H1 (cell line): ENCODE measurements around the gene TIGD1. TPM values are rescaled to one million over a fixed set of nuclear protein-coding genes. Genes with fewer than 3 reads are reported as not detected.
A peak's percentile ranks its signal among the peaks of the same experiment; 100 is the strongest.

Experiments
- CTCF ChIA-PET: fragments of 300-600 bp; sonication (Branson Sonifier 250); formaldehyde crosslinking; loops from one replicate; lab custom pipeline; 2021; ENCODE audit not compliant: partially characterized antibody; lab: Charles Lee
- POLR2A ChIA-PET: fragments of 300-600 bp; sonication (Branson Sonifier 250); formaldehyde crosslinking; loops from one replicate; lab custom pipeline; 2021; ENCODE audit warnings: inconsistent platforms; ENCODE audit not compliant: partially characterized antibody; lab: Charles Lee
- DNase-seq, 2 experiments: peaks; one replicate each; pipeline versions ENCODE4 v3.0.0 to v3.0.0-alpha.2; 2010 to 2022; ENCODE audit warnings: low spot score in 2 of 2, low read depth in 1 of 2, mixed read lengths in 1 of 2
- FAIRE-seq: peaks from 2 replicates; lab custom pipeline; 2011; peaks lifted over from hg19 to GRCh38; lab: Jason Lieb, UNC
- H2AFZ ChIP-seq: 2 replicates; pipeline ENCODE4 v1.8.1; 2012; ENCODE audit warnings: low read length, inconsistent platforms
- H2AK5ac ChIP-seq: 2 replicates; pipeline ENCODE4 v1.6.1; 2013; ENCODE audit warnings: low read depth, low read length
- H2BK120ac ChIP-seq: replicated peaks from 2 replicates; pipeline ENCODE3; 2013; ENCODE audit warnings: low read depth, low read length, inconsistent platforms
- H2BK12ac ChIP-seq: 2 replicates; pipeline ENCODE4 v1.6.1; 2013; ENCODE audit warnings: low read depth, low read length
- H2BK15ac ChIP-seq: 2 replicates; pipeline ENCODE4 v1.6.1; 2013; ENCODE audit warnings: low read length
- H2BK20ac ChIP-seq: 2 replicates; pipeline ENCODE4 v1.6.1; 2013; ENCODE audit warnings: low read length
- H2BK5ac ChIP-seq: 2 replicates; pipeline ENCODE4 v1.6.1; 2013; ENCODE audit warnings: low read depth, low read length
- H3K14ac ChIP-seq: 2 replicates; pipeline ENCODE4 v1.6.1; 2013; ENCODE audit warnings: inconsistent platforms; ENCODE audit not compliant: insufficient read length
- H3K18ac ChIP-seq: 2 replicates; pipeline ENCODE4 v1.6.1; 2013; ENCODE audit warnings: low read length; ENCODE audit errors: extremely low read depth
- H3K23ac ChIP-seq: 2 replicates; pipeline ENCODE4 v1.6.1; 2013; ENCODE audit warnings: inconsistent platforms; ENCODE audit not compliant: insufficient read length
- H3K23me2 ChIP-seq: 2 replicates; pipeline ENCODE4 v1.6.1; 2013; ENCODE audit warnings: low read depth, low read length
- H3K27ac ChIP-seq: 2 replicates; pipeline ENCODE4 v1.6.1; 2011; ENCODE audit warnings: low read depth, low read length, inconsistent platforms
- H3K27me3 ChIP-seq, 4 experiments: replicated peaks in 1 of 4; 1 replicate in 1 of 4; 2 replicates in 3 of 4; pipeline versions ENCODE4 v1.6.1 to v1.8.1; 2011 to 2013; ENCODE audit warnings: low read length in 3 of 4, mild to moderate bottlenecking in 3 of 4, inconsistent platforms in 2 of 4, mixed read lengths in 2 of 4, moderate library complexity in 1 of 4; ENCODE audit not compliant: control insufficient read depth in 3 of 4, insufficient read depth in 3 of 4; ENCODE audit errors: extremely low read depth in 1 of 4
- H3K36me3 ChIP-seq, 4 experiments: 2 replicates each; pipeline versions ENCODE4 v1.6.1 to v1.8.1; 2011 to 2013; ENCODE audit warnings: mild to moderate bottlenecking in 4 of 4, low read length in 3 of 4, moderate library complexity in 2 of 4, control low read depth in 1 of 4, inconsistent platforms in 1 of 4; ENCODE audit not compliant: insufficient read depth in 4 of 4, control insufficient read depth in 2 of 4
- H3K4ac ChIP-seq: replicated peaks from 2 replicates; pipeline ENCODE3; 2013; ENCODE audit warnings: low read length, low read depth, mixed read lengths, inconsistent platforms; ENCODE audit not compliant: insufficient read length
- H3K4me1 ChIP-seq, 4 experiments: replicated peaks in 1 of 4; 1 replicate in 1 of 4; 2 replicates in 3 of 4; pipeline versions ENCODE4 v1.6.1 to v1.8.1; 2011 to 2013; ENCODE audit warnings: low read length in 3 of 4, inconsistent platforms in 2 of 4, mixed read lengths in 1 of 4; ENCODE audit not compliant: insufficient read depth in 4 of 4, control insufficient read depth in 3 of 4
- H3K4me2 ChIP-seq, 2 experiments: 2 replicates each; pipeline versions ENCODE4 v1.6.1 to v1.8.1; 2011 to 2013; ENCODE audit warnings: low read depth in 2 of 2, low read length in 2 of 2, control low read depth in 1 of 2, inconsistent platforms in 1 of 2, mild to moderate bottlenecking in 1 of 2; ENCODE audit not compliant: insufficient read depth in 1 of 2
- H3K4me3 ChIP-seq, 4 experiments: fragments of 200-600, 300-600 bp in 1 of 4; sonication (generic), shearing (Covaris generic), sonication (Bioruptor Twin) in 1 of 4; 2 replicates each; pipeline versions ENCODE4 v1.5.1 to v1.8.1; 2011 to 2016; ENCODE audit warnings: low read length in 4 of 4, low read depth in 3 of 4, control low read depth in 2 of 4, inconsistent platforms in 2 of 4, mild to moderate bottlenecking in 2 of 4, mixed read lengths in 1 of 4, moderate library complexity in 1 of 4; ENCODE audit not compliant: insufficient read depth in 2 of 4; ENCODE audit errors: extremely low read depth in 1 of 4
- H3K56ac ChIP-seq: replicated peaks from 2 replicates; pipeline ENCODE3; 2013; ENCODE audit warnings: low read depth, mild to moderate bottlenecking, mixed read lengths, low read length, inconsistent platforms; ENCODE audit not compliant: insufficient read length
- H3K79me1 ChIP-seq: 2 replicates; pipeline ENCODE4 v1.6.1; 2013; ENCODE audit warnings: low read depth, low read length, control low read depth
- H3K79me2 ChIP-seq, 2 experiments: 2 replicates each; pipeline versions ENCODE4 v1.6.1 to v1.8.1; 2012 to 2013; ENCODE audit warnings: low read length in 2 of 2, mild to moderate bottlenecking in 2 of 2, inconsistent platforms in 1 of 2; ENCODE audit not compliant: insufficient read depth in 2 of 2, control insufficient read depth in 1 of 2
- H3K9ac ChIP-seq, 4 experiments: replicated peaks in 1 of 4; 1 replicate in 1 of 4; 2 replicates in 3 of 4; pipeline versions ENCODE4 v1.6.1 to v1.8.1; 2011 to 2013; ENCODE audit warnings: low read depth in 3 of 4, low read length in 3 of 4, control low read depth in 2 of 4, mild to moderate bottlenecking in 2 of 4, moderate library complexity in 2 of 4, inconsistent platforms in 1 of 4; ENCODE audit errors: extremely low read depth in 1 of 4
- H3K9me3 ChIP-seq, 2 experiments: 2 replicates each; pipeline versions ENCODE4 v1.6.1 to v1.8.1; 2012 to 2013; ENCODE audit warnings: mild to moderate bottlenecking in 2 of 2, moderate library complexity in 2 of 2, control low read depth in 1 of 2, inconsistent platforms in 1 of 2, low read depth in 1 of 2, low read length in 1 of 2, mixed read lengths in 1 of 2; ENCODE audit not compliant: insufficient read depth in 2 of 2
- H4K20me1 ChIP-seq, 2 experiments: replicated peaks in 1 of 2; 2 replicates each; pipeline versions ENCODE3 to v1.8.1; 2011 to 2013; ENCODE audit warnings: inconsistent platforms in 2 of 2, low read length in 2 of 2, mild to moderate bottlenecking in 1 of 2; ENCODE audit not compliant: insufficient read depth in 2 of 2, control insufficient read depth in 1 of 2
- H4K5ac ChIP-seq: 2 replicates; pipeline ENCODE4 v1.6.1; 2013; ENCODE audit warnings: low read length, low read depth, mixed read lengths, inconsistent platforms; ENCODE audit not compliant: insufficient read length
- H4K8ac ChIP-seq: 2 replicates; pipeline ENCODE4 v1.8.0; 2013; ENCODE audit warnings: mild to moderate bottlenecking, moderate library complexity, low read length, inconsistent platforms; ENCODE audit not compliant: insufficient read depth; ENCODE audit errors: extremely low read depth
- H4K91ac ChIP-seq: replicated peaks from 2 replicates; pipeline ENCODE3; 2013; ENCODE audit warnings: low read length, mixed read lengths, inconsistent platforms; ENCODE audit not compliant: insufficient read length
- ASH2L ChIP-seq: fragments of 200-600, 300-600 bp; sonication (generic); IDR thresholded peaks from one replicate; pipeline ENCODE4 v1.7.1; 2017; ENCODE audit warnings: low read length
- ATF2 ChIP-seq: IDR thresholded peaks from 2 replicates; pipeline ENCODE4 v1.6.1; 2012; ENCODE audit warnings: low read length, inconsistent platforms
- BACH1 ChIP-seq: IDR thresholded peaks from 2 replicates; pipeline ENCODE4 v1.6.1; 2012; ENCODE audit warnings: low read length, improper control_type of control experiment
- CHD2 ChIP-seq: IDR thresholded peaks from 2 replicates; pipeline ENCODE4 v1.6.1; 2012; ENCODE audit warnings: low read length, improper control_type of control experiment
- GABPA ChIP-seq: IDR thresholded peaks from 2 replicates; pipeline ENCODE4 v1.6.1; 2011; ENCODE audit warnings: mild to moderate bottlenecking, low read length, moderate library complexity, borderline replicate concordance; ENCODE audit not compliant: insufficient read depth
- KDM1A ChIP-seq: fragments of 200-600, 300-600 bp; sonication (generic); IDR thresholded peaks from 2 replicates; pipeline ENCODE4 v1.7.1; 2016; ENCODE audit warnings: mild to moderate bottlenecking, low read length, borderline replicate concordance
- NANOG ChIP-seq: IDR thresholded peaks from 2 replicates; pipeline ENCODE4 v1.6.1; 2011; ENCODE audit warnings: low read length, low read depth, mild to moderate bottlenecking, inconsistent platforms; ENCODE audit not compliant: insufficient read depth, poor library complexity, severe bottlenecking
- POLR2A ChIP-seq, 2 experiments: IDR thresholded peaks; 1 replicate in 1 of 2; 2 replicates in 1 of 2; pipeline ENCODE4 v1.6.1; 2011; ENCODE audit warnings: low read depth in 2 of 2, low read length in 2 of 2, mild to moderate bottlenecking in 2 of 2; ENCODE audit errors: control extremely low read depth in 1 of 2
- RAD21 ChIP-seq, 2 experiments: IDR thresholded peaks in 1 of 2; conservative IDR thresholded peaks in 1 of 2; 2 replicates each; pipeline ENCODE4 v1.6.1; 2011; ENCODE audit warnings: low read depth in 2 of 2, low read length in 2 of 2, improper control_type of control experiment in 1 of 2, inconsistent platforms in 1 of 2, mild to moderate bottlenecking in 1 of 2, moderate library complexity in 1 of 2
- SIN3A ChIP-seq, 2 experiments: IDR thresholded peaks in 1 of 2; conservative IDR thresholded peaks in 1 of 2; 2 replicates each; pipeline ENCODE4 v1.6.1; 2011 to 2012; ENCODE audit warnings: low read length in 2 of 2, improper control_type of control experiment in 1 of 2, low read depth in 1 of 2, mild to moderate bottlenecking in 1 of 2
- SP2 ChIP-seq: IDR thresholded peaks from 2 replicates; pipeline ENCODE4 v1.6.1; 2012; ENCODE audit warnings: mild to moderate bottlenecking, low read length, inconsistent platforms
- TEAD4 ChIP-seq: IDR thresholded peaks from 2 replicates; pipeline ENCODE4 v1.6.1; 2012; ENCODE audit warnings: low read depth, low read length, inconsistent platforms, mixed read lengths
- WGBS, 2 experiments: shearing (Covaris generic) in 1 of 2; methylation state at CpG; one replicate each; pipeline versions ENCODE4 v1.1.6 to v1.1.7; 2013 to 2015; ENCODE audit warnings: low lambda C conversion rate in 2 of 2, mixed read lengths in 2 of 2, inconsistent platforms in 1 of 2, low coverage in 1 of 2, missing lambda C conversion rate in 1 of 2; ENCODE audit not compliant: insufficient replicate concordance in 2 of 2, insufficient coverage in 1 of 2, insufficient read length in 1 of 2; ENCODE audit errors: extremely low coverage in 1 of 2, missing lambda C conversion rate in 1 of 2; 5-methylcytosine and 5-hydroxymethylcytosine counted together
- polyA plus RNA-seq, 7 experiments: library from polyadenylated mRNA; depleted of rRNA in 3 of 7; stranded (reverse) in 5 of 7; unstranded in 2 of 7; fragments of >200 nt in 5 of 7; fragments of 200-250 nt in 2 of 7; gene quantifications; 1 replicate in 5 of 7; 2 replicates in 1 of 7; 4 replicates in 1 of 7; pipeline versions ENCODE4 v1.2.1 to v1.2.3, GENCODE V29; 2011 to 2013; ENCODE audit warnings: missing spikeins in 2 of 7, mixed read lengths in 2 of 7
- total RNA-seq: library from RNA; stranded (reverse); fragmentation: NEBNext Ultra II Directional; extraction: Animal tissue kit (Norgen Biotek cat#: 25700); gene quantifications from 2 replicates; pipeline ENCODE4 v1.2.1, GENCODE V29; 2021

The TIGD1 gene
- total and polyA plus RNA-seq, 2 of the 8 experiments (the other 6 are each of a cell fraction or from before 2014, with no cell fraction given): 4.7 to 8.3 TPM

GRCh38 chr2:232504438-232504837 lies 45.9 kb downstream of the TIGD1 start:
- Histone ChIP-seq H3K79me2 (no peaks in the 10 kb centered on the region), H3K9me3 (no peaks in the 10 kb centered on the region), H3K36me3 (no peaks in the 10 kb centered on the region), H3K23ac (no peak overlapping the region), H2BK120ac (no peak overlapping the region), H4K8ac (no peak overlapping the region), H3K27ac (no peak overlapping the region), H3K56ac (no peak overlapping the region), H3K23me2 (peaks cover 12% of the 10 kb centered on the region), H3K18ac (no peak overlapping the region), H4K91ac (no peak overlapping the region), H3K4me3 (no peak overlapping the region), H2BK15ac (no peak overlapping the region), H3K4me2 (peak overlapping the region in 1 of 2 experiments; percentile 100; a peak in 1 of 4 replicates), H2AK5ac (no peak overlapping the region), H3K4me1 (peaks cover 0 to 27% (median 17%) of the 10 kb centered on the region in 4 experiments; a peak in 6 of 7 replicates), H3K9ac (no peak overlapping the region), H3K14ac (no peak overlapping the region), H4K20me1 (peaks cover 0 to 2% of the 10 kb centered on the region in 2 experiments), H2BK20ac (no peak overlapping the region), H2AFZ (no peak overlapping the region), H2BK12ac (no peak overlapping the region; the same call in 1 of the 2 replicates), H3K79me1 (no peaks in the 10 kb centered on the region), H3K27me3 (peaks cover 15 to 48% (median 43%) of the 10 kb centered on the region in 4 experiments), H4K5ac (no peak overlapping the region), H2BK5ac (no peak overlapping the region), H3K4ac (no peak overlapping the region)
- ChIA-PET CTCF (interaction anchor here (1.9 to 10.8 kb wide), 2 partner anchors 15 to 17 kb away, joined by 4 to 176 read pairs; partner anchors contain the start of genes CHRND and PRSS56), POLR2A (interaction anchor here (1.2 kb wide), 1 partner anchor 20 kb away, joined by 3 read pairs; no protein-coding TSS in a partner anchor)
- 61% methylated on average over 2 of the region's 2 CpGs; no CpG with 5 or more reads in 1 of the 2 experiments for WGBS, 2 experiments
- FAIRE-seq: peak; percentile 57
- no peak for DNase-seq
- TF ChIP-seq POLR2A (IDR thresholded peaks at IDR 0.05; ENCODE audit: control extremely low read depth in 1 of 2, low read depth in 2 of 2, low read length in 2 of 2): no peak
- no peak for TF ChIP-seq BACH1
- no peak for TF ChIP-seq SP2
- no peak for TF ChIP-seq ATF2
- no peak for TF ChIP-seq CHD2
- no peak for TF ChIP-seq TEAD4
- TF ChIP-seq RAD21 (IDR thresholded peaks at IDR 0.05 in 1 of 2, conservative IDR thresholded peaks at IDR 0.05 in 1 of 2; ENCODE audit: low read depth in 2 of 2, low read length in 2 of 2): no peak
- TF ChIP-seq NANOG: peak; percentile 51
- no peak for TF ChIP-seq ASH2L
- 0 out of 4 replicates have a peak, but pooled peaks of 1 of the 2 experiments have one; percentile 42 for TF ChIP-seq SIN3A (conservative IDR thresholded peaks at IDR 0.05 in 1 of 2, IDR thresholded peaks at IDR 0.05 in 1 of 2; ENCODE audit: low read depth in 1 of 2, low read length in 2 of 2)
- TF ChIP-seq GABPA: no peak
- peak; percentile 36; the same call in 1 of the 2 replicates for TF ChIP-seq KDM1A
